CD4-positive, alpha-beta T cell (primary cell): ENCODE measurements around the gene TMA7. TPM values are rescaled to one million over a fixed set of nuclear protein-coding genes. Genes with fewer than 3 reads are reported as not detected.

Source experiments
- ATAC-seq: fragments of 200-7000 bp; cut with Tn5 transposase; one replicate; pipeline ENCODE4 v1.10.0; 2022; ENCODE audit warnings: mild to moderate bottlenecking; ENCODE audit not compliant: poor library complexity
- CTCF ChIA-PET: fragments of 350-600 bp; sonication (Branson Sonifier 250); formaldehyde crosslinking; loops from one replicate; lab custom pipeline; 2021; ENCODE audit warnings: antibody characterized with exemption, inconsistent platforms; lab: Charles Lee
- POLR2A ChIA-PET: fragments of 350-600 bp; sonication (Branson Sonifier 250); formaldehyde crosslinking; loops from one replicate; lab custom pipeline; 2021; ENCODE audit warnings: antibody characterized with exemption, inconsistent platforms; lab: Charles Lee
- DNase-seq, 14 experiments: peaks; one replicate each; pipeline ENCODE4 v3.0.0-alpha.2; 2013 to 2020; ENCODE audit warnings: mixed read lengths in 2 of 14
- H3K27ac ChIP-seq, 2 donors: one replicate each; pipeline versions ENCODE4 v1.5.1 to v1.7.0; 2013; ENCODE audit warnings: low read length in 2 of 2, low read depth in 1 of 2, mild to moderate bottlenecking in 1 of 2
- H3K27me3 ChIP-seq, 2 experiments: 1 replicate in 1 of 2; 2 replicates in 1 of 2; pipeline versions ENCODE4 v1.6.1 to v1.7.0; 2013; ENCODE audit warnings: low read length in 2 of 2, control low read depth in 1 of 2, mild to moderate bottlenecking in 1 of 2, moderate library complexity in 1 of 2; ENCODE audit not compliant: insufficient read depth in 2 of 2, control insufficient read depth in 1 of 2
- H3K36me3 ChIP-seq: one replicate; pipeline ENCODE4 v1.6.1; 2013; ENCODE audit warnings: low read length, control low read depth; ENCODE audit not compliant: insufficient read depth
- H3K4me1 ChIP-seq: one replicate; pipeline ENCODE4 v1.6.1; 2013; ENCODE audit warnings: low read length, control low read depth; ENCODE audit not compliant: insufficient read depth
- H3K4me3 ChIP-seq: one replicate; pipeline ENCODE4 v1.5.1; 2013; ENCODE audit warnings: mild to moderate bottlenecking, low read length, moderate library complexity
- H3K9me3 ChIP-seq, 2 experiments: 1 replicate in 1 of 2; 2 replicates in 1 of 2; pipeline versions ENCODE4 v1.6.1 to v1.7.0; 2013; ENCODE audit warnings: low read length in 2 of 2, mild to moderate bottlenecking in 2 of 2, control low read depth in 1 of 2, moderate library complexity in 1 of 2; ENCODE audit not compliant: control insufficient read depth in 1 of 2, insufficient read depth in 1 of 2
- H3K27ac Mint-ChIP-seq: one replicate; pipeline ENCODE4 v1.8.0; 2020; ENCODE audit warnings: mixed read lengths
- H3K27me3 Mint-ChIP-seq: one replicate; pipeline ENCODE4 v1.8.0; 2021; ENCODE audit warnings: mixed read lengths
- H3K36me3 Mint-ChIP-seq: one replicate; pipeline ENCODE4 v1.8.0; 2021; ENCODE audit warnings: low read depth, mixed read lengths
- H3K4me1 Mint-ChIP-seq: one replicate; pipeline ENCODE4 v1.8.0; 2021; ENCODE audit warnings: low read depth, mixed read lengths
- H3K4me3 Mint-ChIP-seq: one replicate; pipeline ENCODE4 v1.8.0; 2020; ENCODE audit warnings: mild to moderate bottlenecking, mixed read lengths
- H3K9me3 Mint-ChIP-seq: one replicate; pipeline ENCODE4 v1.8.0; 2020; ENCODE audit warnings: mixed read lengths
- CTCF ChIP-seq: fragments of 200-600 bp; IDR thresholded peaks from one replicate; pipeline ENCODE4 v1.8.0; 2022; ENCODE audit warnings: antibody characterized with exemption, mild to moderate bottlenecking
- intact Hi-C, 2 experiments: fragments of 100-400 bp; cut with DNase I in 1 of 2; cut with micrococcal nuclease in 1 of 2; formaldehyde crosslinking; loops; one replicate each; pipeline versions ENCODE4 v1.15.1 to v1.9.0; 2023 to 2025; cut with DNase I, micrococcal nuclease
- total RNA-seq, 174 experiments: library from RNA in 2 of 174; stranded (reverse) in 2 of 174; gene quantifications; one replicate each; pipeline ENCODE4 v1.2.3 and lab custom pipeline; 2021 to 2026

TMA7 gene
- total RNA-seq, 2 experiments from 2014 or later, result 289 to 297 TPM

- Histone ChIP-seq H3K36me3 (no peaks in the 10 kb centered on the region), H3K27ac (no peak overlapping the region), H3K9me3 (no peaks in the 10 kb centered on the region), H3K4me3 (no peak overlapping the region), H3K27me3 (no peaks in the 10 kb centered on the region), H3K4me1 (no peaks in the 10 kb centered on the region)
- Mint-ChIP-seq H3K4me3 (no peak overlapping the region), H3K27me3 (no peaks in the 10 kb centered on the region), H3K4me1 (no peaks in the 10 kb centered on the region), H3K36me3 (no peaks in the 10 kb centered on the region), H3K9me3 (no peaks in the 10 kb centered on the region), H3K27ac (no peak overlapping the region)
- ATAC-seq (no peak), DNase-seq (peak in 3 of 14 experiments; percentile 3 to 27 (median 4))
- ChIA-PET CTCF (no interaction called here), POLR2A (interaction anchor here (0.9 kb wide), 1 partner anchor 99 kb away, joined by 3 read pairs; no protein-coding TSS in a partner anchor)
- no peak for TF ChIP-seq CTCF
- intact Hi-C loops, result no loop called here
Observed at GRCh38 chr3:48405343-48405881, 34.6 kb upstream of the TMA7 start.

- intact Hi-C loops, result no loop called here
- ATAC-seq (no peak), DNase-seq (peak in 1 of 14 experiments; percentile 25)
- no peaks in the 10 kb centered on the region for H3K27me3 Mint-ChIP-seq
- Histone ChIP-seq H3K4me1 (no peaks in the 10 kb centered on the region), H3K27me3 (no peaks in the 10 kb centered on the region), H3K27ac (no peak overlapping the region), H3K9me3 (no peaks in the 10 kb centered on the region), H3K4me3 (no peak overlapping the region), H3K36me3 (no peaks in the 10 kb centered on the region)
- no peaks in the 10 kb centered on the region for H3K9me3 Mint-ChIP-seq
- H3K36me3 Mint-ChIP-seq, result no peaks in the 10 kb centered on the region
- H3K4me1 Mint-ChIP-seq, result no peaks in the 10 kb centered on the region
- ChIA-PET POLR2A (no interaction called here), CTCF (no interaction called here)
- H3K4me3 Mint-ChIP-seq, result no peak overlapping the region
- H3K27ac Mint-ChIP-seq, result no peak overlapping the region
- TF ChIP-seq CTCF, result no peak
Observed at GRCh38 chr3:48405971-48406370, 34.1 kb upstream of the TMA7 start.

GRCh38 chr3:48406443-48407431, 33.3 kb upstream of the TMA7 start:
- H3K36me3 Mint-ChIP-seq, result no peaks in the 10 kb centered on the region
- H3K4me3 Mint-ChIP-seq, result no peak overlapping the region
- Histone ChIP-seq H3K27ac (no peak overlapping the region), H3K9me3 (no peaks in the 10 kb centered on the region), H3K27me3 (no peaks in the 10 kb centered on the region), H3K4me3 (no peak overlapping the region), H3K36me3 (no peaks in the 10 kb centered on the region), H3K4me1 (no peaks in the 10 kb centered on the region)
- no peak for TF ChIP-seq CTCF
- no peaks in the 10 kb centered on the region for H3K4me1 Mint-ChIP-seq
- CTCF ChIA-PET, result interaction anchor here (2.4 kb wide), 1 partner anchor 29 kb away, joined by 14 read pairs; no protein-coding TSS in a partner anchor
- DNase-seq (no peak), ATAC-seq (no peak)
- no peaks in the 10 kb centered on the region for H3K9me3 Mint-ChIP-seq
- no peak overlapping the region for H3K27ac Mint-ChIP-seq
- intact Hi-C loops, result no loop called here
- POLR2A ChIA-PET, result no interaction called here
- H3K27me3 Mint-ChIP-seq, result no peaks in the 10 kb centered on the region
